ENCODE data around the gene RPS28. TPM values are rescaled to one million over a fixed set of nuclear protein-coding genes. Genes with fewer than 3 reads are reported as not detected.
A peak's percentile ranks its signal among the peaks of the same experiment; 100 is the strongest.
"Not testable (repeated sequence)": the region's sequence is repeated elsewhere in the genome, so short reads cannot be mapped to it uniquely, and the experiment has no call there.

The RPS28 gene
- total RNA-seq, 2 experiments from 2014 or later = 2,450 to 2,492 TPM

DNA sequence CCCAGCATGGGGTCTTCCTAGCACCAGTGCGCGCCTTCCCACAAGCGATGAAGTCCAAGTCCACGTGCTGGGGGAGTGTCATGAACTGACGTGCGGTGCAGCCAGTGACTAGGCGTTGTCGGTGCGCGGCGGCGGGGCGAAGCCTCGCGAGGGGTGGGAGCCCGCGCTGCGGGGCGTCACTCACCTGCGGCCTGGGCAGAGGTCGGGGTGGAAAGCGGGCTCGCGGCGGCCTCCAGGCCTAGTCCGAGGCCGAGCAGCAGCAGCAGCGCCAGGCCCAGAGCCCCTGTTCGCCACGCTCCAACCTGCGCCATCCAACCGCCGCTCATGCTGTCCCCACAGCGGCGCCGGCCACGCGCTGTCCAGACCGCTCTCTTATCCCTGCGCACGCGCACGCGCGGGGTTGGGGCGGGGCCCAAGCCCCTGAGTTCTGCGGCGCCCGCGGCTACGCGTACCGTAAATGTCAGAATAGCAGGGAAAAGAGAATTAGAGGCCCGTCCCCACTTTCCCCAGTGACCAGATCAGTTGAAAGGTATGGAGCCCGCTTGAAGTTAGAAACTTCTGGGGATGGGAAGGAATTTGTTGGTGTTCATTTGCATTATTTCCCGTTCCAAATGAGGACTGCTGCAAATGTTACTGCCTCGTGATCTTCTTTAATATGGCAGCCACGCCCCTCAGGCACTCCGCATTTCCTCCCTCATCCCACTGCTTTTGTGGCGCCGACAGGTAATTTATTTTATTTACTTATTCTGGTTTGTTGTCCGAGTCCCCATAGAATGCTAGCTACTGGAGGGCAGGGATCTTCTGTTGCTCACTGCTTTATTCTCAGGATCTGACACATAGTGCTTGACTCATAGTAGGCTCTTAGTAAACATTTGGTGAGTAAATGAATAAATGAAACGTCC is 13.1 kb upstream of the RPS28 start, which contains the start of gene CD320:
TSS of gene CD320 (minus strand) at position 394 of the 902 bp plus-strand sequence. CDS start at position 326, 68 bp downstream.
- DNase-seq = peak; percentile 90
- intact Hi-C loops (cut with micrococcal nuclease) = loop anchor here (5.0 kb wide), 1 partner anchor 41 kb away; no protein-coding TSS in a partner anchor
- POLR2A ChIA-PET = interaction anchor here (1.0 to 2.8 kb wide), 3 partner anchors 10 to 16 kb away, joined by 3 to 16 read pairs (median 5); partner anchors contain the start of genes NDUFA7 and RPS28
- Mint-ChIP-seq H3K36me3 (ENCODE audit: low read depth) (peaks cover 33% of the 10 kb centered on the region), H3K9me3 (no peaks in the 10 kb centered on the region), H3K27ac (peak within 1 kb of the TSS; percentile 96), H3K4me1 (ENCODE audit: low read depth) (peaks cover 34% of the 10 kb centered on the region), H3K4me3 (peak within 1 kb of the TSS; percentile 99), H3K27me3 (no peaks in the 10 kb centered on the region)
- peak; percentile 91 for ATAC-seq
- CTCF ChIA-PET = interaction anchor here (1.2 kb wide), 1 partner anchor 10 kb away, joined by 3 read pairs; no protein-coding TSS in a partner anchor
- TF ChIP-seq, protein P1, sequence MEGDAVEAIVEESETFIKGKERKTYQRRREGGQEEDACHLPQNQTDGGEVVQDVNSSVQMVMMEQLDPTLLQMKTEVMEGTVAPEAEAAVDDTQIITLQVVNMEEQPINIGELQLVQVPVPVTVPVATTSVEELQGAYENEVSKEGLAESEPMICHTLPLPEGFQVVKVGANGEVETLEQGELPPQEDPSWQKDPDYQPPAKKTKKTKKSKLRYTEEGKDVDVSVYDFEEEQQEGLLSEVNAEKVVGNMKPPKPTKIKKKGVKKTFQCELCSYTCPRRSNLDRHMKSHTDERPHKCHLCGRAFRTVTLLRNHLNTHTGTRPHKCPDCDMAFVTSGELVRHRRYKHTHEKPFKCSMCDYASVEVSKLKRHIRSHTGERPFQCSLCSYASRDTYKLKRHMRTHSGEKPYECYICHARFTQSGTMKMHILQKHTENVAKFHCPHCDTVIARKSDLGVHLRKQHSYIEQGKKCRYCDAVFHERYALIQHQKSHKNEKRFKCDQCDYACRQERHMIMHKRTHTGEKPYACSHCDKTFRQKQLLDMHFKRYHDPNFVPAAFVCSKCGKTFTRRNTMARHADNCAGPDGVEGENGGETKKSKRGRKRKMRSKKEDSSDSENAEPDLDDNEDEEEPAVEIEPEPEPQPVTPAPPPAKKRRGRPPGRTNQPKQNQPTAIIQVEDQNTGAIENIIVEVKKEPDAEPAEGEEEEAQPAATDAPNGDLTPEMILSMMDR (IDR thresholded peaks at IDR 0.05) = no peak

GRCh38 chr19:8308891-8309291 is 12.4 kb upstream of the RPS28 start:
- peaks cover 34% of the 10 kb centered on the region for H3K4me1 Mint-ChIP-seq (ENCODE audit: low read depth)
- POLR2A ChIA-PET = interaction anchor here (1.0 to 2.8 kb wide), 3 partner anchors 9 to 15 kb away, joined by 3 to 16 read pairs (median 5); partner anchors contain the start of genes NDUFA7 and RPS28
- H3K4me3 Mint-ChIP-seq = peak overlapping the region; percentile 99
- ATAC-seq (no peak), DNase-seq (no peak)
- H3K27me3 Mint-ChIP-seq = no peaks in the 10 kb centered on the region
- peaks cover 33% of the 10 kb centered on the region for H3K36me3 Mint-ChIP-seq (ENCODE audit: low read depth)
- CTCF ChIA-PET = interaction anchor here (1.2 kb wide), 1 partner anchor 10 kb away, joined by 3 read pairs; no protein-coding TSS in a partner anchor
- TF ChIP-seq, protein P1 (IDR thresholded peaks at IDR 0.05) = no peak
- no peaks in the 10 kb centered on the region for H3K9me3 Mint-ChIP-seq
- H3K27ac Mint-ChIP-seq = peak overlapping the region; percentile 96
- intact Hi-C loops (cut with micrococcal nuclease) = loop anchor here (5.0 kb wide), 1 partner anchor 42 kb away; no protein-coding TSS in a partner anchor

- no peak overlapping the region for H3K27ac Mint-ChIP-seq
- H3K9me3 Mint-ChIP-seq = no peaks in the 10 kb centered on the region
- ChIA-PET POLR2A (interaction anchor here (1.1 to 2.3 kb wide), 2 partner anchors 11 to 45 kb away, joined by 4 to 20 read pairs; partner anchors contain the start of genes NDUFA7 and RPS28), CTCF (interaction anchor here (0.9 kb wide), 1 partner anchor 43 kb away, joined by 3 read pairs; no protein-coding TSS in a partner anchor)
- H3K4me1 Mint-ChIP-seq (ENCODE audit: low read depth) = peaks cover 27% of the 10 kb centered on the region
- H3K4me3 Mint-ChIP-seq = no peak overlapping the region
- no peaks in the 10 kb centered on the region for H3K27me3 Mint-ChIP-seq
- peaks cover 32% of the 10 kb centered on the region for H3K36me3 Mint-ChIP-seq (ENCODE audit: low read depth)
- intact Hi-C loops (cut with micrococcal nuclease) = no loop called here
- ATAC-seq = no peak
- DNase-seq = no peak
- TF ChIP-seq, protein P1 (IDR thresholded peaks at IDR 0.05) = no peak
Measured at GRCh38 chr19:8310342-8311055, 10.8 kb upstream of the RPS28 start.

DNA sequence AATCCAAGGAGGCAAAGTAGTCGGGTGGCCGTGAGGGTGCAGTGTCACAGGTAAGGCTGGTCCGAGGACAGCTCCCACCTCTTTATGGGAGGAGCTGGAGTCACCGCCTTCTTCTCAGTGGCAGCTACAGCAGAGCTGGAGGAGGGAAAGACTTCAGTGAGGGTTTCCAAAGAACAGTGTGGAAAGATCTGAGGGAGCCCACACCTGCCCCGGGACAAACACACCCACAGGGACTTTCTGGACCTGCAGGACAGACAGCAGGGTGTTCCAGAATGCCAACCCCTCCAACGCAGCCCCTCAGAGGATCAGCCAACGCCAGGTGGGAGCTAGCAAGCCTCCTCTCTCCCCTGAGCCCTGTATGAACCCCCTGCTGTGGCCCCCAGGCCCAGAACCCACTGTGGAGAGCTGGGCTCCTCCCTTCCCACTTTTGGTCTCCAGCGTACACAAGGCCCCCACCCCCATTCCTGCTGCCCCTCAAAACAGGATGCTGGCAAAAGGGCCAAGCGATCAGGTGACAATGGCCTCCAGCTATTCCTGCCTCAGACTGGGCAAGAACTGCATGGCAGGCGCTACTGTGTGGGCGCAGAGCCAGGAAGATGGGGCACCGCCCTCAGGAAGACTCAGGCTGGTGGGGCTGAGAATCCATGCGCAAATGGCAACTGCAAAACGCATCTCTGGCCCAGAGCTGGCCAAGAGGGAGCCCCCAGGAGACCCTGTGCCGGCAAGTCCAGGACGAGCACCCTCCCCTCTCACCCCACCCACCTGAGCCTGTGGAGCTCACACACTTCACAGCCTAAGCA is 9.6 kb upstream of the RPS28 start:
- CTCF ChIA-PET = interaction anchor here (0.9 kb wide), 1 partner anchor 42 kb away, joined by 3 read pairs; no protein-coding TSS in a partner anchor

DNA sequence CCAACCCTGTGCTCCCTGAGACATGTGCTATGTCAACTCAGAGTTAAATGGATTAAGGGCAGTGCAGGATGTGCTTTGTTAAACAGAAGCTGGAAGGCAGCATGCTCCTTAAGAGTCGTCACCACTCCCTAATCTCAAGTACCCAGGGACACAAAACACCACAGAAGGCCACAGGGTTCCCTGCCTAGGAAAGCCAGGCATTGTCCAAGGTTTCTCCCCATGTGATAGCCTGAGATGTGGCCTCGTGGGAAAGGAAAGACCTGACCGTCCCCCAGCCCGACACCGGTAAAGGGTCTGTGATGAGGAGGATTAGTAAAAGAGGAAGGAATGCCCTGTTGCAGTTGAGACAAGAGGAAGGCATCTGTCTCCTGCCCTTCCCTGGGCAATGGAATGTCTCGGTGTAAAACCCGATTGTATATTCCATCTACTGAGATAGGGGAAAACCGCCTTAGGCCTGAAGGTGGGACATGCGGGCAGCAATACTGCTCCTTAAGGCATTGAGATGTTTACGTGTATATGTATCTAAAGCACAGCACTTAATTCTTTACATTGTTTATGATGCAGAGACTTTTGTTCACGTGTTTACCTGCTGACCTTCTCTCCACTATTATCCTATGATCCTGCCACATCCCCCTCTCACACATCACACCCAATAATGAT is 6.2 kb upstream of the RPS28 start:
- H3K27ac Mint-ChIP-seq; intact Hi-C loops (cut with micrococcal nuclease); POLR2A ChIA-PET; H3K4me3 Mint-ChIP-seq; DNase-seq; ATAC-seq; H3K27me3 Mint-ChIP-seq; CTCF ChIA-PET; H3K9me3 Mint-ChIP-seq: not testable (repeated sequence)
- peaks cover 12% of the 10 kb centered on the region for H3K4me1 Mint-ChIP-seq (ENCODE audit: low read depth)
- H3K36me3 Mint-ChIP-seq (ENCODE audit: low read depth) = peaks cover 25% of the 10 kb centered on the region

More for the DNA sequence above, 9.6 kb upstream of the RPS28 start:
- no peak overlapping the region for H3K4me3 Mint-ChIP-seq
- peaks cover 20% of the 10 kb centered on the region for H3K4me1 Mint-ChIP-seq (ENCODE audit: low read depth)
- H3K36me3 Mint-ChIP-seq (ENCODE audit: low read depth) = peaks cover 29% of the 10 kb centered on the region
- no peaks in the 10 kb centered on the region for H3K9me3 Mint-ChIP-seq
- H3K27ac Mint-ChIP-seq = no peak overlapping the region
- ATAC-seq = no peak
- H3K27me3 Mint-ChIP-seq = no peaks in the 10 kb centered on the region
- POLR2A ChIA-PET = interaction anchor here (0.6 to 2.3 kb wide), 5 partner anchors 9 to 801 kb away, joined by 3 to 20 read pairs (median 4); partner anchors contain the start of genes ANGPTL4, NDUFA7 and RPS28
- TF ChIP-seq, protein P1 (IDR thresholded peaks at IDR 0.05) = no peak
- no peak for DNase-seq
- intact Hi-C loops (cut with micrococcal nuclease) = no loop called here
